ENCODE data around the gene OTOL1. TPM values are rescaled to one million over a fixed set of nuclear protein-coding genes. Genes with fewer than 3 reads are reported as not detected.

OTOL1 gene
- total RNA-seq, 1 experiment from 2014 or later: not detected

Other genes with a start within 250 kb of the OTOL1 start
- gene SPTSSB, start 125.3 kb upstream of the OTOL1 start, total RNA-seq (2014; rRNA removed; shearing (Covaris generic)): 0.12 and 0.18 TPM in 2 replicates